ENCODE data around the gene TCF20. TPM values are rescaled to one million over a fixed set of nuclear protein-coding genes. Genes with fewer than 3 reads are reported as not detected.

Gene TCF20
- total RNA-seq, 1 experiment from 2014 or later: 56.4 TPM

DNA sequence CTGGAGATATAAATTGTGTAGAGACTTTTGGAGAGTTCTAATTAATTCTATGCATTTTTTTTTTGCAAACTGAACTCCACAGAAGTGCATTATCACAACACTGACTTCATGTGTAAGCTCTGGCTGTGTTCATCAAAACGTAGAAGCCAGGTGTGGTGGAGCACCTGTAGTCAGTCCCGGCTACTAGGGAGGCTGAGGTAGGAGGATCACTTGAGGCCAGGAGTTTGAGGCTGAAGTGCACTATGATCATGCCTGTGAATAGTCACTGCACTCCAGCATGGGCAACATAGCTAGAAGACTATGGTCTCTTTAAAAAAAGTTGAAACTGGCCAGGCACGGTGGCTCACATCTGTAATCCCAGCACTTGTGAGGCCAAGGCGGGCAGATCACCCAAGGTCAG lies 20.6 kb downstream of the TCF20 start:
- ChIA-PET POLR2A (no interaction called here), CTCF (interaction anchor here (0.7 kb wide), 2 partner anchors 68 to 189 kb away, joined by 3 read pairs; no protein-coding TSS in a partner anchor)
- H3K36me3 Mint-ChIP-seq (ENCODE audit: insufficient read depth, unreplicated experiment): peaks cover 15% of the 10 kb centered on the region
- H3K27ac Mint-ChIP-seq (ENCODE audit: low read depth, unreplicated experiment): no peak overlapping the region
- intact Hi-C loops (cut with micrococcal nuclease): no loop called here
- TF ChIP-seq, protein P1, sequence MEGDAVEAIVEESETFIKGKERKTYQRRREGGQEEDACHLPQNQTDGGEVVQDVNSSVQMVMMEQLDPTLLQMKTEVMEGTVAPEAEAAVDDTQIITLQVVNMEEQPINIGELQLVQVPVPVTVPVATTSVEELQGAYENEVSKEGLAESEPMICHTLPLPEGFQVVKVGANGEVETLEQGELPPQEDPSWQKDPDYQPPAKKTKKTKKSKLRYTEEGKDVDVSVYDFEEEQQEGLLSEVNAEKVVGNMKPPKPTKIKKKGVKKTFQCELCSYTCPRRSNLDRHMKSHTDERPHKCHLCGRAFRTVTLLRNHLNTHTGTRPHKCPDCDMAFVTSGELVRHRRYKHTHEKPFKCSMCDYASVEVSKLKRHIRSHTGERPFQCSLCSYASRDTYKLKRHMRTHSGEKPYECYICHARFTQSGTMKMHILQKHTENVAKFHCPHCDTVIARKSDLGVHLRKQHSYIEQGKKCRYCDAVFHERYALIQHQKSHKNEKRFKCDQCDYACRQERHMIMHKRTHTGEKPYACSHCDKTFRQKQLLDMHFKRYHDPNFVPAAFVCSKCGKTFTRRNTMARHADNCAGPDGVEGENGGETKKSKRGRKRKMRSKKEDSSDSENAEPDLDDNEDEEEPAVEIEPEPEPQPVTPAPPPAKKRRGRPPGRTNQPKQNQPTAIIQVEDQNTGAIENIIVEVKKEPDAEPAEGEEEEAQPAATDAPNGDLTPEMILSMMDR (IDR thresholded peaks at IDR 0.05; ENCODE audit: unreplicated experiment): no peak
- H3K9me3 Mint-ChIP-seq (ENCODE audit: unreplicated experiment): no peaks in the 10 kb centered on the region
- DNase-seq (ENCODE audit: unreplicated experiment): no peak
- H3K27me3 Mint-ChIP-seq (ENCODE audit: insufficient read depth, unreplicated experiment): no peaks in the 10 kb centered on the region
- no peak overlapping the region for H3K4me3 Mint-ChIP-seq (ENCODE audit: unreplicated experiment)
- no TSS peak for BruUV-seq (replicated peaks)
- no peaks in the 10 kb centered on the region for H3K4me1 Mint-ChIP-seq (ENCODE audit: insufficient read depth, unreplicated experiment)

DNA sequence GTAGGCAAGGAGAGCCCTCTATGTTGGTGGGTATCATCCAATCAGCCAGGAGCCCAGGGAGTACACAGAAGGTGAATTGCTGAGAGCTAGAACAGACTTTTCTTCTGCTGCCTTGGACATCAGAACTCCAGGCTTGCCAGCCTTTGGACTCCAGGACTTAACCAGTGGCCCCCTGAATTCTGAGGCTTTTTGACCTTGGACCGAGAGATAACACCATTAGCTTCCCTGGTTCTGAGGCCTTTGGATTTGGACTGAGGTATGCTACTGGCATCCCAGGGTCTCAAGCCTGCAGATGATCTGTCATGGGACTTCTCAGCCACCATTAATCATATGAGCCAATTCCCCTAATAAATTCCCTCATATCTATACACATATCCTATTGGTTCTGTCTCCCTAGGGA lies 21.5 kb downstream of the TCF20 start:
- ChIA-PET CTCF (no interaction called here), POLR2A (no interaction called here)
- no peak for DNase-seq (ENCODE audit: unreplicated experiment)
- BruUV-seq (replicated peaks): no TSS peak
- no peaks in the 10 kb centered on the region for H3K27me3 Mint-ChIP-seq (ENCODE audit: insufficient read depth, unreplicated experiment)
- peaks cover 15% of the 10 kb centered on the region for H3K36me3 Mint-ChIP-seq (ENCODE audit: insufficient read depth, unreplicated experiment)
- no peak overlapping the region for H3K27ac Mint-ChIP-seq (ENCODE audit: low read depth, unreplicated experiment)
- no peaks in the 10 kb centered on the region for H3K9me3 Mint-ChIP-seq (ENCODE audit: unreplicated experiment)
- no peak overlapping the region for H3K4me3 Mint-ChIP-seq (ENCODE audit: unreplicated experiment)
- H3K4me1 Mint-ChIP-seq (ENCODE audit: insufficient read depth, unreplicated experiment): no peaks in the 10 kb centered on the region
- TF ChIP-seq, protein P1 (IDR thresholded peaks at IDR 0.05; ENCODE audit: unreplicated experiment): no peak
- intact Hi-C loops (cut with micrococcal nuclease): no loop called here

DNA sequence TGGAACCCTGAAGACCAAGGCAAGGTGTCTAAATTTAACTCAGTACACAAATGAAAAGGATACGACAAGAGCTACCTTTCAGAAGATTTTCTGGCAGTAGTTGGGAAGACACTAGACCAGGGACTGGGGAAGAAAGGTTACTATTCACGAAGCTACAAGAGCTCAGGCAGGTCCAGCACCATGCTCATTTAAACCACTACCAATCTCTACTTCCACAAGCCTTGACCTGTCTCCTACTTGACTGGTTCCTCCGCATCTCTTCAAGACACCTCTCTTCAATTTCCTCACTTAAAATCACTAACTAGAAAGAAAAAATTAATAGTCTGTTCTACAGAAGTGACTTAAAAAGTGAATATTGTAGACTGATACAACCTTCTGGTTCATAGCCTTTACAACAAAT lies 22.9 kb downstream of the TCF20 start:
- H3K27ac Mint-ChIP-seq (ENCODE audit: low read depth, unreplicated experiment): no peak overlapping the region
- DNase-seq (ENCODE audit: unreplicated experiment): no peak
- no peaks in the 10 kb centered on the region for H3K27me3 Mint-ChIP-seq (ENCODE audit: insufficient read depth, unreplicated experiment)
- H3K4me1 Mint-ChIP-seq (ENCODE audit: insufficient read depth, unreplicated experiment): no peaks in the 10 kb centered on the region
- ChIA-PET CTCF (interaction anchor here (0.6 kb wide), 1 partner anchor 620 kb away, joined by 4 read pairs; no protein-coding TSS in a partner anchor), POLR2A (no interaction called here)
- no TSS peak for BruUV-seq (replicated peaks)
- TF ChIP-seq, protein P1 (IDR thresholded peaks at IDR 0.05; ENCODE audit: unreplicated experiment): no peak
- H3K36me3 Mint-ChIP-seq (ENCODE audit: insufficient read depth, unreplicated experiment): peaks cover 21% of the 10 kb centered on the region
- intact Hi-C loops (cut with micrococcal nuclease): no loop called here
- H3K4me3 Mint-ChIP-seq (ENCODE audit: unreplicated experiment): no peak overlapping the region
- no peaks in the 10 kb centered on the region for H3K9me3 Mint-ChIP-seq (ENCODE audit: unreplicated experiment)

DNA sequence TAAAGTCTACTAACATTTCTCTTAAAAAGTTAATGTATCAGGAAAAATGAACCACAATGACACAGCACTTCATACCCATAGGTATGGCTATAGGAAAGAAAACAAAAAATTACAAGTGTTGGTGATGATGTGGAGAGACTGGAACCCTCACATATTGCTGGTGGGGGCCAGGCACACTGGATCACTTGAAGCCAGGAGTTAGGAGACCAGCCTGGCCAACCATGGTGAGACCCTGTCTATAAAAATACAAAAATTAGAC lies 26.7 kb downstream of the TCF20 start:
- POLR2A ChIA-PET: no interaction called here

More for the DNA sequence above, 26.7 kb downstream of the TCF20 start:
- CTCF ChIA-PET: interaction anchor here (0.7 kb wide), 1 partner anchor 151 kb away, joined by 3 read pairs; no protein-coding TSS in a partner anchor
- no TSS peak for BruUV-seq (replicated peaks)
- no peak overlapping the region for H3K4me3 Mint-ChIP-seq (ENCODE audit: unreplicated experiment)
- no peaks in the 10 kb centered on the region for H3K27me3 Mint-ChIP-seq (ENCODE audit: insufficient read depth, unreplicated experiment)
- peaks cover 19% of the 10 kb centered on the region for H3K36me3 Mint-ChIP-seq (ENCODE audit: insufficient read depth, unreplicated experiment)
- H3K27ac Mint-ChIP-seq (ENCODE audit: low read depth, unreplicated experiment): no peak overlapping the region
- intact Hi-C loops (cut with micrococcal nuclease): no loop called here
- H3K9me3 Mint-ChIP-seq (ENCODE audit: unreplicated experiment): no peaks in the 10 kb centered on the region
- TF ChIP-seq, protein P1 (IDR thresholded peaks at IDR 0.05; ENCODE audit: unreplicated experiment): no peak
- no peak for DNase-seq (ENCODE audit: unreplicated experiment)
- no peaks in the 10 kb centered on the region for H3K4me1 Mint-ChIP-seq (ENCODE audit: insufficient read depth, unreplicated experiment)
